ENCODE data around the gene DHPS.

DNA sequence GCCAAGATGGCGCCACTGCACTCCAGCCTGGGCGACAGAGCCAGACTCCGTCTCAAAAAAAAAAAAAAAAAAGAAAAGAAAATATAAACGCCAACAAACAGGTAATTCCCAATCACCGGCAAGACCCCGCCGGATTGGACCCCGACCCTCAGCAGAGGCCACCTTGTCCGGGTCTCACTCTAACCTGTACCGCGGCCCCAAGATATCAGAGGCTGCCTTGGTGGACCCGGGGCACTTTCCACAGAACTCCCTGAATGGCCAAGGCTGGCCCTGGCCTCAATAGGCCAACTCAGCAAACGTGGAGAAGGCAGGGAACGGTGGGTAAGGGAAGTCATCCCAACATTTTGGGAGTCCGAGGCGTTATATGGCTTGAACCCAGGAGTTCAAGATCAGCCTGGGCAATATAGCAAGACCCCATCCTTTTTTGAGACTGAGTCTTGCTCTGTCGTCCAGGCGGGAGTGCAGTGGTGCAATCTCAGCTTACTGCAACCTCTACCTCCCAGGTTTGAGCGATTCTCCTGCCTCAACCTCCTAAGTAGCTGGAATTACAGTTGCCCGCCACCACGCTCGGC lies 43.0 kb downstream of the DHPS start:
- TF ChIP-seq, protein P1, sequence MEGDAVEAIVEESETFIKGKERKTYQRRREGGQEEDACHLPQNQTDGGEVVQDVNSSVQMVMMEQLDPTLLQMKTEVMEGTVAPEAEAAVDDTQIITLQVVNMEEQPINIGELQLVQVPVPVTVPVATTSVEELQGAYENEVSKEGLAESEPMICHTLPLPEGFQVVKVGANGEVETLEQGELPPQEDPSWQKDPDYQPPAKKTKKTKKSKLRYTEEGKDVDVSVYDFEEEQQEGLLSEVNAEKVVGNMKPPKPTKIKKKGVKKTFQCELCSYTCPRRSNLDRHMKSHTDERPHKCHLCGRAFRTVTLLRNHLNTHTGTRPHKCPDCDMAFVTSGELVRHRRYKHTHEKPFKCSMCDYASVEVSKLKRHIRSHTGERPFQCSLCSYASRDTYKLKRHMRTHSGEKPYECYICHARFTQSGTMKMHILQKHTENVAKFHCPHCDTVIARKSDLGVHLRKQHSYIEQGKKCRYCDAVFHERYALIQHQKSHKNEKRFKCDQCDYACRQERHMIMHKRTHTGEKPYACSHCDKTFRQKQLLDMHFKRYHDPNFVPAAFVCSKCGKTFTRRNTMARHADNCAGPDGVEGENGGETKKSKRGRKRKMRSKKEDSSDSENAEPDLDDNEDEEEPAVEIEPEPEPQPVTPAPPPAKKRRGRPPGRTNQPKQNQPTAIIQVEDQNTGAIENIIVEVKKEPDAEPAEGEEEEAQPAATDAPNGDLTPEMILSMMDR (IDR thresholded peaks at IDR 0.05; ENCODE audit: extremely low read depth in 1 of 2, insufficient read depth in 1 of 2, low read depth in 1 of 2, low read length in 2 of 2), result no peak
- TF ChIP-seq POLR2A (IDR thresholded peaks at IDR 0.05; ENCODE audit: low read depth, low read length), result no peak
- no peak for TF ChIP-seq FOS (IDR thresholded peaks at IDR 0.05; ENCODE audit: borderline replicate concordance, insufficient read depth, low read length)
- no peak for TF ChIP-seq EZH2 (IDR thresholded peaks at IDR 0.05; ENCODE audit: borderline replicate concordance, low read depth, low read length, severe bottlenecking)
- no peak for TF ChIP-seq POLR2AphosphoS5 (IDR thresholded peaks at IDR 0.05; ENCODE audit: insufficient read depth, low read depth, low read length)
- no peak for TF ChIP-seq MYC (IDR thresholded peaks at IDR 0.05; ENCODE audit: low read depth, low read length)
- TF ChIP-seq, protein P2, sequence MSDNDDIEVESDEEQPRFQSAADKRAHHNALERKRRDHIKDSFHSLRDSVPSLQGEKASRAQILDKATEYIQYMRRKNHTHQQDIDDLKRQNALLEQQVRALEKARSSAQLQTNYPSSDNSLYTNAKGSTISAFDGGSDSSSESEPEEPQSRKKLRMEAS (IDR thresholded peaks at IDR 0.05; ENCODE audit: insufficient read depth, insufficient read length), result no peak
- TF ChIP-seq JUN (IDR thresholded peaks at IDR 0.05; ENCODE audit: borderline replicate concordance, insufficient read depth, insufficient read length, low read depth), result no peak
